GM06990 (cell line): Measurements from ENCODE around the gene BABAM2.

Source experiments
- DNase-seq: peaks from one replicate; pipeline ENCODE4 v3.0.0-alpha.2; 2011; ENCODE audit not compliant: insufficient read length; ENCODE audit errors: extremely low read depth
- H3K27me3 ChIP-seq: replicated peaks from 2 replicates; pipeline ENCODE4 v1.6.0; 2011; ENCODE audit warnings: low read length; ENCODE audit not compliant: control insufficient read depth, insufficient read depth
- H3K36me3 ChIP-seq: 2 replicates; pipeline ENCODE4 v1.5.1; 2011; ENCODE audit warnings: low read length; ENCODE audit not compliant: control insufficient read depth, insufficient read depth
- H3K4me3 ChIP-seq: replicated peaks from 2 replicates; pipeline ENCODE4 v1.5.1; 2011; ENCODE audit warnings: low read depth, mild to moderate bottlenecking, control low read depth, low read length
- TF ChIP-seq, protein P1 (sequence below): IDR thresholded peaks from 2 replicates; pipeline ENCODE4 v1.5.1; 2011; ENCODE audit warnings: low read length, control low read depth, mild to moderate bottlenecking, inconsistent platforms; ENCODE audit not compliant: insufficient read depth, poor library complexity, severe bottlenecking

Gene BABAM2

DNA sequence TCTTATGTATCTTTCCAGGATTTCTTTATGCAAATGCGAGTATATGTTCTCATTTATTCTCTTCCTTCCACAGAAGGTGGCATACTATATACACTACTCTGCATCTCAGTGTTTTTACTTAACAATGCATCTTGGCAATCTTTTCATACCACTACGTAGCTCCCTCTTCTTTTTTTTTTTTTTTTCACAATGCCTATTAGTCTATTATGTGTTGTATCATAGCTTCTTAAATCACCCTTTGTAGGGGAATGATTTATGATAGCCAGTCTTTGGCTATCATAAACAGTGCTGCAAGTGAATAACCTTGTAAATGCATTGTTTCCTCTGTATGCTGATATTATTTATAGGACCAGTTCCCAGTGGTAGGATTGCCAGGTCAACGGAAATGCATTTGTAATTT, 204.2 kb downstream of the BABAM2 start:
- Histone ChIP-seq H3K27me3 (no peaks in the 10 kb centered on the region), H3K36me3 (no peaks in the 10 kb centered on the region), H3K4me3 (no peak overlapping the region)
- DNase-seq: no peak
- TF ChIP-seq, protein P1, sequence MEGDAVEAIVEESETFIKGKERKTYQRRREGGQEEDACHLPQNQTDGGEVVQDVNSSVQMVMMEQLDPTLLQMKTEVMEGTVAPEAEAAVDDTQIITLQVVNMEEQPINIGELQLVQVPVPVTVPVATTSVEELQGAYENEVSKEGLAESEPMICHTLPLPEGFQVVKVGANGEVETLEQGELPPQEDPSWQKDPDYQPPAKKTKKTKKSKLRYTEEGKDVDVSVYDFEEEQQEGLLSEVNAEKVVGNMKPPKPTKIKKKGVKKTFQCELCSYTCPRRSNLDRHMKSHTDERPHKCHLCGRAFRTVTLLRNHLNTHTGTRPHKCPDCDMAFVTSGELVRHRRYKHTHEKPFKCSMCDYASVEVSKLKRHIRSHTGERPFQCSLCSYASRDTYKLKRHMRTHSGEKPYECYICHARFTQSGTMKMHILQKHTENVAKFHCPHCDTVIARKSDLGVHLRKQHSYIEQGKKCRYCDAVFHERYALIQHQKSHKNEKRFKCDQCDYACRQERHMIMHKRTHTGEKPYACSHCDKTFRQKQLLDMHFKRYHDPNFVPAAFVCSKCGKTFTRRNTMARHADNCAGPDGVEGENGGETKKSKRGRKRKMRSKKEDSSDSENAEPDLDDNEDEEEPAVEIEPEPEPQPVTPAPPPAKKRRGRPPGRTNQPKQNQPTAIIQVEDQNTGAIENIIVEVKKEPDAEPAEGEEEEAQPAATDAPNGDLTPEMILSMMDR: no peak

DNA sequence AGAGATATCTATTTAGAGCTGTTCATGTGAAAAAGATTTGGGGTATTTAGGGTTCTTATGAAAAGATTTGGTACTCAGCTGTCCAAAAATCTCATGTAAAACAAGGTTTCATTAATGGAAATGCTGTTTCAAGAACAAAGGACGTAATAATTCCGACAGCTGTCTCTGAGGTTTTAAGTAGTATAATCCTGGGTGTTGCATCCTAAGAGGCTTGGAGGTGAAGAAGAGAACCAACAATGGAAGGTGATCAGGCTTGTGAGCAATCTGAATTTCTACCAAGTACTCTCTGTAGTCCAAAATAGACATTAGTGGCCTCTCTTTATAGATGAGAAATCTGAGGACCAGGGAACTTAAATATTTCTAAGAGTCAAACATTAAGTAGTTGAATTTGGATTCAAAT, 205.1 kb downstream of the BABAM2 start:
- TF ChIP-seq, protein P1: no peak
- Histone ChIP-seq H3K36me3 (no peaks in the 10 kb centered on the region), H3K27me3 (no peaks in the 10 kb centered on the region), H3K4me3 (no peak overlapping the region)
- DNase-seq: no peak

DNA sequence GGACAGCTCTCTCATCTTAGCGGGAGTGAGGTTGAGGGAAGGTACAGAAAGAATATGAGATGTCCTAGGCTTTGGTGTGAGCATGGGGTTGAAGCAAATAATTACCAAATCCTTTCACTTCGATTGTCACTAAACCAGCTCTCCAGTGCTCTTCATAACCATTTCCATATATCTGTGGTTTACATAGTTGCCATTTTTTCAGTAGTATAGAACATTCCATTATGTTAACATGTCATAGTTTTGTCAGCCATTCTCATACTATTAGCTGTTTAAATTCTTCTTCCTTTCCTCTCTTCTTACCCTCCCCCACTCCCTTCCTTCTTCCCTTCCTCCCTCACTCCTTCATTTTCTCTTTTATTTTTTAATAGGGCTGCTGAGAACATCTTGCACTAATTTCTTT, 205.9 kb downstream of the BABAM2 start:
- Histone ChIP-seq H3K36me3 (no peaks in the 10 kb centered on the region), H3K4me3 (no peak overlapping the region), H3K27me3 (no peaks in the 10 kb centered on the region)
- TF ChIP-seq, protein P1: no peak
- DNase-seq: no peak

DNA sequence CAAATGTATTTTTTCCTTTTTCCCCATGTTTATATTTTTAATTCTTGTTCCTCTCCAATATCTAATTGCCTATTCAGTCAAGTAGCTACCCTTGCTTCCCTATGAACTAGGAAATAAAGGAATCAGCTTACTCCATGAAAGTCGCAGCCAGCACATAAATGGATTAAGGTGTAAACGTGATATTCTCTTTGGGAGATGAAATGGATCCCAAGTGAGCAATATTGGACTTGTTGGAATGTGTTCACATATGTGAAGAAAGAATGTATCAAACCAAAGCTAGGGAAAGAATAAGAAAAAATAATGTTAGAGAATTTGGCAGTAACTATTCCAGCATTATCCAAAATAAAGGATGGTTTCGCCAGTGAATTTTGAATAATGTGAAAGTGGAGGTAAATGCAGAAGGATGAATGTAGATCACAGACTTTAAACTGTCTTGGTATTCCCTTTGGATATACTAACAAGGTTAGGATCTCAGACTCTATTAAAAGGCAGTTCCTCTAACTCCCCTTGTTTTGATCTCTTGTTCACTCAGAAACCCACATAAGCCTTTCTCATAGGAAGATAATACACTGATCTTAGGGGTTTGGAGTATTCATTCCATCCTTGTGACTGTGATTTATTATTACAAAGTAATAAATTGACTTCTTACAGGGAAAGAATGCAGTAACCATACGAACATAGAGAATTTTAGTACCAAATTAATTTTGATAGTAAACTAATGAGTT, 208.1 kb downstream of the BABAM2 start:
- no peak for DNase-seq
- no peak overlapping the region for H3K4me3 ChIP-seq
- H3K27me3 ChIP-seq: no peaks in the 10 kb centered on the region
- no peaks in the 10 kb centered on the region for H3K36me3 ChIP-seq
- TF ChIP-seq, protein P1: no peak

DNA sequence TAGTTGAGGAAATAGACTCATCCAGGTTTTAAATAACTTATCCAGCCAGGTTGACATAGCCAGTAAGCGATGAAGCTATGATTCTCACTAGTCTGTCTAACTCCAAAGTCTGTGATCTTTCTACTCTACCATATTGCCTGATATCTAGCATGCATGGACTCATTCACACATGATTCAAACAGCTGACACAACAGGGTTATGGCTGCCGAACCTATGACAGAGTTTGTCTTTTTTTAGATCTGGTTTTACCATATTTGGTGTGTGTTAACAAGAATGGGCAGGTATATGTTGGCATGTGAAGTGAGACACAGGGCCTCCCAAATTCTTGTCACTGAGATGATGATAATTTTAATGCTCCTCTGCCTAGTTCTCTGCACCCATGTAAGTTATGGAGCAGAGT, 210.6 kb downstream of the BABAM2 start:
- DNase-seq: no peak
- Histone ChIP-seq H3K4me3 (no peak overlapping the region), H3K36me3 (no peaks in the 10 kb centered on the region), H3K27me3 (no peaks in the 10 kb centered on the region)
- TF ChIP-seq, protein P1: no peak

DNA sequence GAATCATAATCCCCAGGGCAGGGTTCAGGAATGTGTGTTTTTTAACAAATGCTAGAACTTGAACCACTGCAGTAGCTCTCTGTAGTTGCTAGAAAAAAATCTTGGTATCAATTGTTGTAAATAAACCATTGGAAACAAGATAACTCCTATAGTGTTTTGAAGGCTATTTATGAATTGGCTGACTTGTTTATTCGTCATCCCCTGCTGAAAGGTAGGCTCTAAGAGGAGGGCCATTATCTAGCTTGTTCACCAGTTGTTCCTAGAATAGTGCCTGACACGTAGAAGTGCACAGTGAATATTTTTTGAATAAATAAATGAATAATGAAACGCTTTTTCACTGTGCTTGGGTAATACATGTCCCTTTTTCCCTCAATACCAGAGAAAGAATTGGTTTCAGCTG, 211.4 kb downstream of the BABAM2 start:
- Histone ChIP-seq H3K36me3 (no peaks in the 10 kb centered on the region), H3K4me3 (no peak overlapping the region), H3K27me3 (no peaks in the 10 kb centered on the region)
- DNase-seq: no peak
- TF ChIP-seq, protein P1: no peak
